A673 (cell line): ENCODE measurements around the gene ITIH2. TPM values are rescaled to one million over a fixed set of nuclear protein-coding genes. Genes with fewer than 3 reads are reported as not detected.
"Not testable (repeated sequence)": the region's sequence is repeated elsewhere in the genome, so short reads cannot be mapped to it uniquely, and the experiment has no call there.

ENCODE experiments used
- BruUV-seq: library from RNA; stranded (reverse); fragments of 400-500 nt; replicated peaks from 2 replicates; lab custom pipeline; 2021; lab: Mats Ljungman, UMichigan
- CTCF ChIA-PET: fragments of 300-600 bp; sonication (Branson Sonifier 250); formaldehyde crosslinking; loops from one replicate; lab custom pipeline; 2022; ENCODE audit warnings: antibody characterized with exemption; lab: Charles Lee
- POLR2A ChIA-PET: fragments of 300-600 bp; sonication (Branson Sonifier 250); formaldehyde crosslinking; loops from one replicate; lab custom pipeline; 2022; ENCODE audit warnings: antibody characterized with exemption; ENCODE audit not compliant: low non-redundant PET; lab: Charles Lee
- DNase-seq: peaks from one replicate; pipeline ENCODE4 v3.0.0-alpha.2; 2015; ENCODE audit warnings: low spot score
- H3K27ac ChIP-seq: fragments of 200-600 bp; sonication (generic); 2 replicates; pipeline ENCODE4 v1.5.1; 2016; ENCODE audit warnings: mixed run types, low read depth, mild to moderate bottlenecking, mixed read lengths, antibody characterized with exemption, low read length; ENCODE audit not compliant: poor library complexity, severe bottlenecking
- H3K27me3 ChIP-seq: fragments of 200-600 bp; sonication (generic); replicated peaks from 2 replicates; pipeline ENCODE4 v1.6.1; 2017; ENCODE audit warnings: mixed run types, low read depth, mild to moderate bottlenecking, mixed read lengths, antibody characterized with exemption, low read length; ENCODE audit not compliant: insufficient read depth, poor library complexity
- H3K36me3 ChIP-seq: fragments of 200-600 bp; sonication (generic); 2 replicates; pipeline ENCODE4 v1.6.1; 2016; ENCODE audit warnings: mixed run types, mild to moderate bottlenecking, mixed read lengths, antibody characterized with exemption, low read length; ENCODE audit not compliant: insufficient read depth, poor library complexity, severe bottlenecking
- H3K4me1 ChIP-seq: fragments of 200-600 bp; sonication (generic); 2 replicates; pipeline ENCODE4 v1.6.1; 2017; ENCODE audit warnings: mixed run types, mild to moderate bottlenecking, mixed read lengths, antibody characterized with exemption, low read length; ENCODE audit not compliant: insufficient read depth, poor library complexity, severe bottlenecking
- H3K4me3 ChIP-seq: fragments of 200-600 bp; sonication (generic); 2 replicates; pipeline ENCODE4 v1.5.1; 2016; ENCODE audit warnings: low read depth, mixed run types, mild to moderate bottlenecking, mixed read lengths, low read length; ENCODE audit not compliant: poor library complexity, severe bottlenecking
- H3K9me3 ChIP-seq: fragments of 200-600 bp; sonication (generic); 2 replicates; pipeline ENCODE4 v1.6.1; 2016; ENCODE audit warnings: mixed run types, low read depth, mild to moderate bottlenecking, mixed read lengths, antibody characterized with exemption, low read length; ENCODE audit not compliant: poor library complexity, severe bottlenecking
- EZH2 ChIP-seq: fragments of 200-600 bp; sonication (generic); IDR thresholded peaks from 2 replicates; pipeline ENCODE4 v1.6.1; 2017; ENCODE audit warnings: borderline replicate concordance, low read depth, mild to moderate bottlenecking, mixed read lengths, antibody characterized with exemption, low read length; ENCODE audit not compliant: poor library complexity, severe bottlenecking
- intact Hi-C: fragments of 100-400 bp; cut with micrococcal nuclease; formaldehyde crosslinking; loops from one replicate; pipeline ENCODE4 v1.10.0; 2022; ENCODE audit not compliant: unreplicated experiment
- total RNA-seq: library from RNA; stranded (reverse); gene quantifications from 2 replicates; pipeline ENCODE4 v1.2.3, GENCODE V29; 2021
- TF ChIP-seq, protein P1 (sequence below): fragments of 300-800, 200-600 bp; sonication (generic); conservative IDR thresholded peaks from 2 replicates; pipeline ENCODE4 v1.5.1; 2017; ENCODE audit warnings: low read depth, mild to moderate bottlenecking, antibody characterized with exemption, low read length, moderate library complexity, mixed read lengths

Gene ITIH2
- total RNA-seq, 1 experiment from 2014 or later: not detected

DNA sequence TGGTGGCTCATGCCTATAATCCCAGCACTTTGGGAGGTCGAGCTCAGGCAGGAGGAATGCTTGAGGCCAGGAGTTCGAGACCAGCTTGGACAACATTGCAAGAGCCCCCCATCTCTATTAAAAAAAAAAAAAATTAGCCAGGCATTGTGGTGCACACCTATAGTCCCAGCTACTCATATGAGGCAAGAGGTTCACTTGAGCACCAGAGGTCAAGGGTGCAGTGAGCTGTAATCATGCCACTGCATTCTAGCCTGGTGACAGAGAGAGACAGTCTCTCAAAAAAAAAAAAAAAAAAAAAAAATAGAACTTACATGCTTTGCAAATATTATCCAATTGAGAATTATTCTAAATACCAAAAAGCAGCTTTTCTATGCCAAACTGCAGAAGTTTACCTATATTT lies 73.7 kb downstream of the ITIH2 start:
- no TSS peak for BruUV-seq
- CTCF ChIA-PET: no interaction called here
- POLR2A ChIA-PET: no interaction called here
- Histone ChIP-seq H3K27ac (no peak overlapping the region), H3K36me3 (peaks cover 54% of the 10 kb centered on the region), H3K4me1 (no peaks in the 10 kb centered on the region), H3K27me3 (no peaks in the 10 kb centered on the region), H3K9me3 (no peaks in the 10 kb centered on the region), H3K4me3 (no peak overlapping the region)
- TF ChIP-seq EZH2: no peak
- TF ChIP-seq, protein P1, sequence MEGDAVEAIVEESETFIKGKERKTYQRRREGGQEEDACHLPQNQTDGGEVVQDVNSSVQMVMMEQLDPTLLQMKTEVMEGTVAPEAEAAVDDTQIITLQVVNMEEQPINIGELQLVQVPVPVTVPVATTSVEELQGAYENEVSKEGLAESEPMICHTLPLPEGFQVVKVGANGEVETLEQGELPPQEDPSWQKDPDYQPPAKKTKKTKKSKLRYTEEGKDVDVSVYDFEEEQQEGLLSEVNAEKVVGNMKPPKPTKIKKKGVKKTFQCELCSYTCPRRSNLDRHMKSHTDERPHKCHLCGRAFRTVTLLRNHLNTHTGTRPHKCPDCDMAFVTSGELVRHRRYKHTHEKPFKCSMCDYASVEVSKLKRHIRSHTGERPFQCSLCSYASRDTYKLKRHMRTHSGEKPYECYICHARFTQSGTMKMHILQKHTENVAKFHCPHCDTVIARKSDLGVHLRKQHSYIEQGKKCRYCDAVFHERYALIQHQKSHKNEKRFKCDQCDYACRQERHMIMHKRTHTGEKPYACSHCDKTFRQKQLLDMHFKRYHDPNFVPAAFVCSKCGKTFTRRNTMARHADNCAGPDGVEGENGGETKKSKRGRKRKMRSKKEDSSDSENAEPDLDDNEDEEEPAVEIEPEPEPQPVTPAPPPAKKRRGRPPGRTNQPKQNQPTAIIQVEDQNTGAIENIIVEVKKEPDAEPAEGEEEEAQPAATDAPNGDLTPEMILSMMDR: no peak
- intact Hi-C loops: no loop called here
- no peak for DNase-seq

GRCh38 chr10:7782194-7782593 lies 79.1 kb downstream of the ITIH2 start:
- H3K4me1 ChIP-seq, intact Hi-C loops, H3K9me3 ChIP-seq, H3K27me3 ChIP-seq, H3K4me3 ChIP-seq, POLR2A ChIA-PET, DNase-seq, BruUV-seq, H3K27ac ChIP-seq, CTCF ChIA-PET: not testable (repeated sequence)
- peaks cover 32% of the 10 kb centered on the region for H3K36me3 ChIP-seq

GRCh38 chr10:7786430-7786829 lies 83.3 kb downstream of the ITIH2 start:
- no peaks in the 10 kb centered on the region for H3K9me3 ChIP-seq
- no TSS peak for BruUV-seq
- peaks cover 14% of the 10 kb centered on the region for H3K4me1 ChIP-seq
- TF ChIP-seq, protein P1: no peak
- TF ChIP-seq EZH2: no peak
- H3K36me3 ChIP-seq: peaks cover 12% of the 10 kb centered on the region
- peak overlapping the region; percentile 82 for H3K4me3 ChIP-seq
- ChIA-PET POLR2A (no interaction called here), CTCF (no interaction called here)
- no peaks in the 10 kb centered on the region for H3K27me3 ChIP-seq
- H3K27ac ChIP-seq: no peak overlapping the region
- DNase-seq: no peak
- intact Hi-C loops: no loop called here
